HepG2 (cell line): ENCODE results near the gene TMEM134. TPM values are rescaled to one million over a fixed set of nuclear protein-coding genes. Genes with fewer than 3 reads are reported as not detected.

Experiments used
- CBFB ChIP-seq: sonication (generic); formaldehyde crosslinking; IDR thresholded peaks from 2 replicates; pipeline ENCODE4 v1.4.0; 2020; ENCODE audit warnings: missing genetic modification reagents
- CHD4 ChIP-seq: fragments of 200-600 bp; sonication (generic); IDR thresholded peaks from 2 replicates; pipeline ENCODE4 v1.7.0; 2017; ENCODE audit warnings: mild to moderate bottlenecking, low read length, borderline replicate concordance
- GABPB1 ChIP-seq: IDR thresholded peaks from 2 replicates; pipeline ENCODE4 v1.6.1; 2016; ENCODE audit warnings: mild to moderate bottlenecking, missing genetic modification reagents, moderate library complexity, missing compliant biosample characterization
- HMG20A ChIP-seq: IDR thresholded peaks from 2 replicates; pipeline ENCODE4 v1.6.1; 2016; ENCODE audit warnings: borderline replicate concordance
- IKZF5 ChIP-seq: IDR thresholded peaks from 2 replicates; pipeline ENCODE4 v1.6.1; 2018; ENCODE audit warnings: missing genetic modification reagents, mild to moderate bottlenecking, missing compliant biosample characterization
- KAT8 ChIP-seq: IDR thresholded peaks from 2 replicates; pipeline ENCODE4 v1.6.1; 2016; ENCODE audit warnings: missing genetic modification reagents, missing compliant biosample characterization
- MAF1 ChIP-seq: sonication (generic); formaldehyde crosslinking; IDR thresholded peaks from 2 replicates; pipeline ENCODE4 v1.5.0; 2020; ENCODE audit warnings: missing genetic modification reagents, borderline replicate concordance
- MED8 ChIP-seq: sonication (generic); formaldehyde crosslinking; IDR thresholded peaks from 2 replicates; pipeline ENCODE4 v1.8.1; 2023; ENCODE audit warnings: mild to moderate bottlenecking, missing genetic modification reagents; ENCODE audit not compliant: insufficient replicate concordance
- MEIS2 ChIP-seq: sonication (generic); formaldehyde crosslinking; IDR thresholded peaks from 2 replicates; pipeline ENCODE4 v1.9.0; 2021; ENCODE audit warnings: mild to moderate bottlenecking, missing genetic modification reagents
- MXD1 ChIP-seq: sonication (generic); formaldehyde crosslinking; IDR thresholded peaks from 2 replicates; pipeline ENCODE4 v1.4.0; 2020; ENCODE audit warnings: mild to moderate bottlenecking, missing genetic modification reagents
- NCOA5 ChIP-seq: sonication (generic); formaldehyde crosslinking; IDR thresholded peaks from 2 replicates; pipeline ENCODE4 v1.4.0; 2020; ENCODE audit warnings: missing genetic modification reagents
- SETDB1 ChIP-seq: sonication (generic); formaldehyde crosslinking; IDR thresholded peaks from 2 replicates; pipeline ENCODE4 v1.5.1; 2020; ENCODE audit warnings: missing genetic modification reagents, mild to moderate bottlenecking, borderline replicate concordance
- SP5 ChIP-seq: IDR thresholded peaks from 2 replicates; pipeline ENCODE4 v1.6.1; 2016; ENCODE audit warnings: low read depth, borderline replicate concordance
- ZBTB7B ChIP-seq: sonication (generic); formaldehyde crosslinking; IDR thresholded peaks from 2 replicates; pipeline ENCODE4 v1.4.0; 2020; ENCODE audit warnings: missing genetic modification reagents
- ZNF136 ChIP-seq: sonication (generic); formaldehyde crosslinking; IDR thresholded peaks from 2 replicates; pipeline ENCODE4 v1.8.1; 2022; ENCODE audit warnings: low read depth, mild to moderate bottlenecking, moderate library complexity, missing genetic modification reagents
- ZNF383 ChIP-seq: sonication (generic); formaldehyde crosslinking; IDR thresholded peaks from 2 replicates; pipeline ENCODE4 v1.4.0; 2020; ENCODE audit warnings: missing genetic modification reagents, mild to moderate bottlenecking, borderline replicate concordance
- ZNF570 ChIP-seq: sonication (generic); formaldehyde crosslinking; IDR thresholded peaks from 2 replicates; pipeline ENCODE4 v1.4.0; 2020; ENCODE audit warnings: mild to moderate bottlenecking, missing genetic modification reagents, borderline replicate concordance
- ZNF629 ChIP-seq: sonication (generic); formaldehyde crosslinking; conservative IDR thresholded peaks from 2 replicates; pipeline ENCODE4 v1.5.0; 2020; ENCODE audit warnings: missing genetic modification reagents
- ZNF652 ChIP-seq: IDR thresholded peaks from 2 replicates; pipeline ENCODE4 v1.6.1; 2016; ENCODE audit warnings: low read depth, borderline replicate concordance
- ZNF746 ChIP-seq: sonication (generic); formaldehyde crosslinking; IDR thresholded peaks from 2 replicates; pipeline ENCODE4 v1.8.0; 2022; ENCODE audit warnings: mild to moderate bottlenecking, missing genetic modification reagents
- ZNF782 ChIP-seq: sonication (generic); formaldehyde crosslinking; IDR thresholded peaks from 2 replicates; pipeline ENCODE4 v1.4.0; 2020; ENCODE audit warnings: missing genetic modification reagents, mild to moderate bottlenecking, borderline replicate concordance
- polyA plus RNA-seq, 8 experiments: library from polyadenylated mRNA; depleted of rRNA in 3 of 8; stranded (reverse) in 7 of 8; unstranded in 1 of 8; fragments of >200 nt; fragmentation: Illumina TruSeq in 4 of 8; extraction: Trizol in 4 of 8; gene quantifications; 2 replicates each; pipeline versions ENCODE4 v1.2.1 to v1.2.3, GENCODE V29; 2011 to 2016; ENCODE audit warnings: low read depth in 4 of 8, missing spikeins in 1 of 8, mixed read lengths in 1 of 8; ENCODE audit not compliant: insufficient read depth in 1 of 8
- total RNA-seq, 5 experiments: library from RNA; depleted of rRNA; stranded (reverse); fragments of >200 nt; fragmentation: Illumina TruSeq; extraction: Trizol; gene quantifications; 2 replicates each; pipeline ENCODE4 v1.2.3, GENCODE V29; 2016; ENCODE audit warnings: low read depth in 1 of 5
- TF ChIP-seq, protein P1 (sequence below): sonication (generic); formaldehyde crosslinking; IDR thresholded peaks from 2 replicates; pipeline ENCODE4 v1.5.0; 2020; ENCODE audit warnings: mild to moderate bottlenecking, missing genetic modification reagents, borderline replicate concordance
- TF ChIP-seq, protein P2 (sequence below): IDR thresholded peaks from 2 replicates; pipeline ENCODE4 v1.6.1; 2016; ENCODE audit warnings: missing compliant biosample characterization, missing genetic modification reagents, borderline replicate concordance

The TMEM134 gene
- total and polyA plus RNA-seq, 2 of the 13 experiments (the other 11 are each of a cell fraction or from before 2014, with no cell fraction given), result 6.9 to 26.9 TPM

DNA sequence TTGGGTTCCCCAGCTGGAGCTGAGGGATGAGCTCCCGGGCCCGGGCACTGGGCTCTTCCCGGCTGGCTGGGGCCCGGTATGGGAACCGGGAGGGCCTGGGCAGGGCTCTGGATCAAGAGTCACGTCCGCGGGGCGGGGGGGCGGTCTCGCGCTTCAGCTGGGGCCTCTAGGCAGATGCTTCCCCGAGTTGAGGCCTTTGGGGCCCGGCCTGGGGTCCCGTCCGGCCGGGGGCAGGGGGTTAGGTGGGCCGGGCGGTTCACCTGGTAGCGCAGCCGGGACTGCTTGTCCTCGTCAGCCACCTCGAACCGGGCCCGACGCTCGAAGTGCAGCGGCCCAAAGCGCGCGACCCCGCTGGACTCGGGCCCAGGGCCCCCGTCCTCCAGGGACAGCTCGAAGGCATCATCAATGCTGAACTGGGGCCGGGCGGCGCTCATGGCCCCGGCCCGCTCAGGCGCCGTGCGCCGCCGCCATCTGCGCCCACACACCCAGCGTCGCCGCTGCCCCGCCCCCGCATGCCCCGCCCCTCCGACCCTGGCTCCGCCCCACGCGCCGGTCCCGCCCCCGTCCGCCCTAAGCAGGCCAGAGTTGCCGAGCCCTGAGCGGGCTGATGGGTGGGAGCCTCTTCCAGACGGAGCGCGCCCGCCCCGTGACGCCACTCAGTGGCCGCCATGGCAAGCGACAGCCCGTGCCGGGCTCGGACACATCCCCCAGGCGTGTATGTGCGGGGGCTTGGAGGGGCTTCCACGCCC is at the start of gene TMEM134 (continued):
- TF ChIP-seq, protein P1, sequence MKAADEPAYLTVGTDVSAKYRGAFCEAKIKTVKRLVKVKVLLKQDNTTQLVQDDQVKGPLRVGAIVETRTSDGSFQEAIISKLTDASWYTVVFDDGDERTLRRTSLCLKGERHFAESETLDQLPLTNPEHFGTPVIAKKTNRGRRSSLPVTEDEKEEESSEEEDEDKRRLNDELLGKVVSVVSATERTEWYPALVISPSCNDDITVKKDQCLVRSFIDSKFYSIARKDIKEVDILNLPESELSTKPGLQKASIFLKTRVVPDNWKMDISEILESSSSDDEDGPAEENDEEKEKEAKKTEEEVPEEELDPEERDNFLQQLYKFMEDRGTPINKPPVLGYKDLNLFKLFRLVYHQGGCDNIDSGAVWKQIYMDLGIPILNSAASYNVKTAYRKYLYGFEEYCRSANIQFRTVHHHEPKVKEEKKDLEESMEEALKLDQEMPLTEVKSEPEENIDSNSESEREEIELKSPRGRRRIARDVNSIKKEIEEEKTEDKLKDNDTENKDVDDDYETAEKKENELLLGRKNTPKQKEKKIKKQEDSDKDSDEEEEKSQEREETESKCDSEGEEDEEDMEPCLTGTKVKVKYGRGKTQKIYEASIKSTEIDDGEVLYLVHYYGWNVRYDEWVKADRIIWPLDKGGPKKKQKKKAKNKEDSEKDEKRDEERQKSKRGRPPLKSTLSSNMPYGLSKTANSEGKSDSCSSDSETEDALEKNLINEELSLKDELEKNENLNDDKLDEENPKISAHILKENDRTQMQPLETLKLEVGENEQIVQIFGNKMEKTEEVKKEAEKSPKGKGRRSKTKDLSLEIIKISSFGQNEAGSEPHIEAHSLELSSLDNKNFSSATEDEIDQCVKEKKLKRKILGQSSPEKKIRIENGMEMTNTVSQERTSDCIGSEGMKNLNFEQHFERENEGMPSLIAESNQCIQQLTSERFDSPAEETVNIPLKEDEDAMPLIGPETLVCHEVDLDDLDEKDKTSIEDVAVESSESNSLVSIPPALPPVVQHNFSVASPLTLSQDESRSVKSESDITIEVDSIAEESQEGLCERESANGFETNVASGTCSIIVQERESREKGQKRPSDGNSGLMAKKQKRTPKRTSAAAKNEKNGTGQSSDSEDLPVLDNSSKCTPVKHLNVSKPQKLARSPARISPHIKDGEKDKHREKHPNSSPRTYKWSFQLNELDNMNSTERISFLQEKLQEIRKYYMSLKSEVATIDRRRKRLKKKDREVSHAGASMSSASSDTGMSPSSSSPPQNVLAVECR (CRISPR knock-in tag), result peak; percentile 88
- peak; percentile 90 for TF ChIP-seq SP5
- no peak for TF ChIP-seq HMG20A (CRISPR knock-in tag)
- TF ChIP-seq MXD1 (CRISPR knock-in tag), result peak; percentile 20; the same call in 1 of the 2 replicates
- TF ChIP-seq ZNF136 (CRISPR knock-in tag), result no peak
- no peak for TF ChIP-seq MED8 (CRISPR knock-in tag)
- peak; percentile 65; the same call in 1 of the 2 replicates for TF ChIP-seq MEIS2
- no peak for TF ChIP-seq ZNF652 (CRISPR knock-in tag)
- TF ChIP-seq, protein P2, sequence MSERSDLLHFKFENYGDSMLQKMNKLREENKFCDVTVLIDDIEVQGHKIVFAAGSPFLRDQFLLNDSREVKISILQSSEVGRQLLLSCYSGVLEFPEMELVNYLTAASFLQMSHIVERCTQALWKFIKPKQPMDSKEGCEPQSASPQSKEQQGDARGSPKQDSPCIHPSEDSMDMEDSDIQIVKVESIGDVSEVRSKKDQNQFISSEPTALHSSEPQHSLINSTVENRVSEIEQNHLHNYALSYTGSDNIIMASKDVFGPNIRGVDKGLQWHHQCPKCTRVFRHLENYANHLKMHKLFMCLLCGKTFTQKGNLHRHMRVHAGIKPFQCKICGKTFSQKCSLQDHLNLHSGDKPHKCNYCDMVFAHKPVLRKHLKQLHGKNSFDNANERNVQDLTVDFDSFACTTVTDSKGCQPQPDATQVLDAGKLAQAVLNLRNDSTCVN (CRISPR knock-in tag), result no peak
- TF ChIP-seq CHD4, result no peak
- no peak for TF ChIP-seq ZNF383 (CRISPR knock-in tag)
- TF ChIP-seq KAT8 (CRISPR knock-in tag), result peak; percentile 87
- peak; percentile 25; the same call in 1 of the 2 replicates for TF ChIP-seq ZNF629 (CRISPR knock-in tag)
- no peak for TF ChIP-seq IKZF5 (CRISPR knock-in tag)
- TF ChIP-seq GABPB1 (CRISPR knock-in tag), result peak; percentile 81
- TF ChIP-seq ZNF570 (CRISPR knock-in tag), result no peak
- TF ChIP-seq ZBTB7B, result peak; percentile 76
- TF ChIP-seq MAF1 (CRISPR knock-in tag), result peak; percentile 69; the same call in 1 of the 2 replicates
- peak; percentile 85 for TF ChIP-seq CBFB (CRISPR knock-in tag)
- TF ChIP-seq ZNF782, result no peak
- TF ChIP-seq ZNF746 (CRISPR knock-in tag), result no peak
- TF ChIP-seq NCOA5 (CRISPR knock-in tag), result no peak
- TF ChIP-seq SETDB1 (CRISPR knock-in tag), result no peak
